Sigmoid colon (tissue), 4 donors: ENCODE results near the gene THEM5.

Source experiments
- CTCF ChIP-seq, 4 experiments: fragments of 450-650 bp in 3 of 4; fragments of 200-600 bp in 1 of 4; IDR thresholded peaks; one replicate each; pipeline ENCODE4 v1.5.1; 2016 to 2019; ENCODE audit warnings: antibody characterized with exemption in 4 of 4, mild to moderate bottlenecking in 3 of 4, moderate library complexity in 2 of 4
- POLR2AphosphoS5 ChIP-seq, 4 donors: sonication (generic); formaldehyde crosslinking; IDR thresholded peaks; one replicate each; pipeline ENCODE4 v1.6.1; 2017; ENCODE audit warnings: antibody characterized with exemption in 4 of 4

GRCh38 chr1:151855933-151856332 lies 2.4 kb upstream of the THEM5 start:
- TF ChIP-seq CTCF (IDR thresholded peaks at IDR 0.05) (no peak), POLR2AphosphoS5 (IDR thresholded peaks at IDR 0.05) (no peak)
